NCI-H187 treated with DMSO at 0.1 percent for 48 hours (cell line): ENCODE measurements around the gene BSDC1.

ENCODE experiments used
- DNase-seq: peaks from one replicate; lab custom pipeline; 2025; lab: John Stamatoyannopoulos, UW

Gene BSDC1

DNA sequence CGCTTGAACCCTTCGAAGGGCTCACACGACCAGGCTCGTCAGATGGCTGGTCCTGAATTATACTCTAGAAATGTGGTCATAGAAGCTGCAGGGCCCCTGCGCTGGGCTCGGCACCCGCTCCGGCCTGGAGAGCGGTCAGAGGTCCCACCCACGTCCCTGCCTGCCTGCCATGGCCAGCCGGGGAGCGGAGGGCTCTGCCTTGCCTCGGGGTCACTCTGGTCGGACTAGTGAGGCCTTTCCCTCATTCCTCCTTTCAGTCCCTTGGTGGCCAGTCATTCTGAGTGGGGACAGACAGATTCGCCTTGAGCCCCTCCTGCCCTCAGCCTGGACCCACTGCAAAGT, 57.7 kb downstream of the BSDC1 start:
- no peak for DNase-seq

DNA sequence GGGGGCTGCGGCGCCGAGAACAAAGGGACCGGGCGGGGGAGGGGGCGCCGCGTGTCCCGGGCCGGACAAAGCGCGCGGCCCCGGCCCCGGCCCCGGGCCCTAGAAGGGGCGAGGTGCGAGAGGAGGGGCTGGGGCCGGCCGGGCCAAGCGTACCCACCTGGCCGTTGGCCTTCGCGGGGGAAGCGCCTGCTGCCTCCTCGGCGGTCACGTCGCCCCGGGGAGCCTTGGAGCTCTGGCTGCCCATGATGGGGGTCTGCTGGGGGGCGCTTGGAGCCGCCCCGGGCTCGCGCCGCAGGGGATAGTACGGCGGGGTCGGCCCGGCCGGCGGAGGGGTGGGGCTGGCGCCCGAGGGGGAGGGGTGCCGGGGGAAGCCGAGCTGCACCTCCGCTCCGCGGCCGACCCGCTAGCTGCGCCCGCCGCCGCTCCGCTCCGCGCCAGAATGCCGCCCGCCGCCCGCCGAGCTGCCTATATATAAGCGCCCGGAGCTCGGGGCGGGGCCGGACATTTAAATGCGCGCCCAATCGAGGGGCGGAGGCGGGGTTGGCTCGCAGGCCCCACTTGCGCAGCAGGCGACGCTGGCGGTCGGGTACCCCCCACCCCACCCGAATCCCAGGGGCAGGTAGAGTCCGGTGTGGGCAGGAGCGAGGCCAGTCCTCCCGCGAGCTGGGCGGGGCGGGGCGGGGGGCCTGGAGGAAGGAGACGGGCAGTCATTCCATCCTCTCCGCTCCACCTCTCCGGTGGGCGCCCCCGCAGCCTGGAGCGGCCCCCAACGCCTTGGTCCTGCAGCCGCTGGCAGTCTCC, 58.3 kb downstream of the BSDC1 start, which contains the start of gene MARCKSL1:
MARCKSL1 (minus strand) TSS at position 444 of the 801 bp plus-strand sequence; CDS start at position 244, 200 bp downstream.
- DNase-seq = peak; percentile 14

DNA sequence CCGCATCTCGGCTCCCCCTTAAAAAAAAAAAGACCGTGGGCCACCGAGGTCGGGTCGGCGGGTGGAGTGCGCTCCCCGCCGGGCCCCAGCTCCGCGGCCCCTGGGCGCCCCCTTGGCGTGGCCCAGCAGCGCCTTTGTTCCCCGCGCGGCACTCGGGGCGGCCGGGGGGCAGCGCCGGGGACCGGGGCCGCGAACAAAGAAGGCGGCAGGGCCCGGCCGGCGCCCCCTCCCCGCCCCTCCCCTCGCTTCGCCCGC, 58.8 kb downstream of the BSDC1 start:
- DNase-seq = no peak

DNA sequence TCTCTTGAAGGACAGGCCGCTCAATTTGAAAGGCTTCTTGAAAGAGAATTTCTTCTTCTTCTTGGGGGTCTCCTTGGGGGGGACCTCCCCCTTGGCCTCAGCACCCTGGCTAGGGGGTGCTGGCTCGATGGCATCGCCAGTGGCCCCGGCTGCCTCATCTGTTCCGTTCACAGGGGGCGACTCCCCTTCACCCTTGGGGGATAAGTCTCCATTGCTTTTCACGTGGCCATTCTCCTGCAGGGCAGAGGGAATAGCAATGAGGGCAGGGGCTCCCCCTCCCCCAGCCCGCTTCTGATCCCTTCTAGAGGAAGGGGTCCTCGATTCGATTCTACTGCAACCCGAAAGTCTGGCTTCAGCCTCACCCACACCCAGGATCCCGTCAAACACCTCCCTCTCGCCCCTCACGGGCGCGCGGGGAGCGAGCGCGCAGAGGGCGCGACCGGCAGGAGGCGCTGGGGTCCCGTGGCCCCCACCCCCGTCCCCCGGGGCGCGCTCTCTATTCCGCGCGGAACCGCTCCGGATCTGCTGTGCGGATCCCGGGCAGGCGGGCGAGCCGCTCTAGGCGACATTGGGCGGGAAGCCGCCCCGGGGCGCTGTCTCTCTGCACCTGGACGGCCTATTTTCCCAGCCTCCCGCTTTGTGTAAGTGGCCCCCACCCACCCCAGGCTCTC, 59.2 kb downstream of the BSDC1 start:
- no peak for DNase-seq

DNA sequence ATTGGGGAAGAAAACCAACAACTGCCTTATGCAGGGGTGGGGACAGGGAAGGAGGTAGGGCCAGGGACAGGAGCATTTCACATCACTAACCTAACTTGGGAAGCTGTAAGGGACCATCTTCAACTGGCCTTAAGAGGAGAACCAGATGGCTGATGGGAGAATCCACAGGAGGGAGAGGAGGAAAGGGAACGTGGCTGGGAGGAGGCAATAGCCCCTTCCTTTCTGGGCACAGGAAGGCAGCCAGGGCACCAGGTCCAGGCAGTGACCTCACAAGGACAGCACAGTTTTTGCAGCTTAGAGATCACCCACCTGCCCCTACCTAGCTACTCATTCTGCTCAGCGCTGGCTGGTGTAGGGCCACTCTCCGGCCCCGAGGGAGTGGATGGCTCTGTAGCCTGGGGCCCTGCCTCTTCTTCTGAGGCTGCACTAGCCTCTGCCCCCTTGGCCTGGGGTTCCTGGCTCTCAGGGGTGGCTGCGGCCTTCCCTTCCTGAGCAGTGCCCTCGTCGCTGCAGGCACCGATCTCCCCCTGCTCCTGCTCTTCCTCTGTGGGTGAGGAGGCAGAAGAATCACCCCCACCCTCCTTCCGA, 59.9 kb downstream of the BSDC1 start:
- no peak for DNase-seq

DNA sequence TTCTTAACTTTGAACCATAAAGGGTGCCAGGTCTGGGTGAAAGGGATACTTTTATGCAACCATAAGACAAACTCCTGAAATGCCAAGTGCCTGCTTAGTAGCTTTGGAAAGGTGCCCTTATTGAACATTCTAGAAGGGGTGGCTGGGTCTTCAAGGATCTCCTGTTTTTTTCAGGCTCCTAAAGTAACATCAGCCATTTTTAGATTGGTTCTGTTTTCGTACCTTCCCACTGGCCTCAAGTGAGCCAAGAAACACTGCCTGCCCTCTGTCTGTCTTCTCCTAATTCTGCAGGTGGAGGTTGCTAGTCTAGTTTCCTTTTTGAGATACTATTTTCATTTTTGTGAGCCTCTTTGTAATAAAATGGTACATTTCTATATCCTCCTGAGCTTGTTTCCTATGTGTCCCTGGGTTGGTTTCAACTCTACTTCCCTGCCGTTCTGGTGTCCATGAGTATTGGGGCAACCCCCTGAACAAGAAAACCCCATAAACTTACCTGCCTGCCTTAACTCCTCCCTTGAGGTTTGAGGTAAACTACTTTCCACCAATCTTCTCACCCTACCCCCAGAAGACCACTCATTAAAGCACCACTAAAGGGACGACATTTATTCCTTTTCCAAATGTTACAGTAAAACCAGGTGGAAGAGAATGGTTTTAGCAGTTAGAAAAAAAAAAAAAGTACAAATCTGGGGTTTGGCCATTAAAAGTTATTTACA, 60.8 kb downstream of the BSDC1 start:
- DNase-seq = no peak

DNA sequence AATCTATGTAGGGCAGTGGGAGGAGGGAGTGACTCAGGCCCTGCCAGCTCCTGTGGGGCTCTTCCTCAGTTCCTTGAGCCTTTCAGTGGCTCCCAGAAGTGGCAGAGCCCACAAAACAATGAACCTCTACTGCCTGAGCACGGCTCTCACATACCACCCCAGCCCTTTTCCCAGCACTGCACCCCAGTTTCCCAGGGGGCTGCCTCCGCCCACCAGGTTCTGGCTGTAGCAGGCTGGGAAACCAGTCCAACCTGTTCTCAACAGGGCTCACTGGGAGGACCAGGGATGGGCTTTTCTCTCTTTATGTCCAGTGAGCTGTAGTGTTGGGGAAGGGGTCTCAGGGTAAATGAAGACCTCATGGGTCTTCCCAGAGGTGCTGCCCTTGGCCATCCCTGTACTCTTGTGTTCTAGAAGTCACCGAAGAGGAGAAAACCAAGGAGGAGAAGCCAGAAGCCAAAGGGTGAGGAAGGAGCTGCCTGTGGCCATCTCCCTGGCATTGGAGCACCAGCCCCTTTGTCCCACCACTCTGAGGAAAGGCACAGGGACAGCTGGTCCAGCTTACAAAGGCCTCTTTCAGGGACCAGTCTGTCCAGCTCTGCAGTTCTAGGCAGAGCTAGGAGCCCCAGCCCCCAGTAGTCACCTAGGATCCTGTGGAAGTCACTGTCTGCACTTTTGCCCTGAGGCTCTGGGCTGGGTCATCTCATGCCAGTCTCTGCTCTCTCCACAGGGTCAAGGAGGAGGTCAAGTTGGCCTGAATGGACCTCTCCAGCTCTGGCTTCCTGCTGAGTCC, 61.8 kb downstream of the BSDC1 start:
- DNase-seq = no peak

DNA sequence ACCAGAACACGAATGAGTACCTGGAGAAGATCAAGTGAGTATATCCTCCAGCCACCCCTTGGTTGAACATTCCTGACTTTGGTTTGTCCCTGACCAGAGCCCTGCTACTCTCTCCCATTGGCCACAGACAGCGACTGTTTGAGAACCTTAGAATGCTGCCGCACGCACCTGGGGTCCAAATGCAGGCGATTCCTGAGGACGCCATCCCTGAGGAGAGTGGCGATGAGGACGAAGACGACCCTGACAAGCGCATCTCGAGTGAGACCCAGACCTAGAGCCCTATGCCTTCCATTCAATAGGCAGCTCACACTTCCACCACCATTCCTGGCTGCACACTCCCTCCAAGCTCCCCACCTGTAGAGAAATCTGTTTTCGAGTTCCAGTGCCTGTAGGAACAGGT, 62.7 kb downstream of the BSDC1 start:
- DNase-seq = no peak

DNA sequence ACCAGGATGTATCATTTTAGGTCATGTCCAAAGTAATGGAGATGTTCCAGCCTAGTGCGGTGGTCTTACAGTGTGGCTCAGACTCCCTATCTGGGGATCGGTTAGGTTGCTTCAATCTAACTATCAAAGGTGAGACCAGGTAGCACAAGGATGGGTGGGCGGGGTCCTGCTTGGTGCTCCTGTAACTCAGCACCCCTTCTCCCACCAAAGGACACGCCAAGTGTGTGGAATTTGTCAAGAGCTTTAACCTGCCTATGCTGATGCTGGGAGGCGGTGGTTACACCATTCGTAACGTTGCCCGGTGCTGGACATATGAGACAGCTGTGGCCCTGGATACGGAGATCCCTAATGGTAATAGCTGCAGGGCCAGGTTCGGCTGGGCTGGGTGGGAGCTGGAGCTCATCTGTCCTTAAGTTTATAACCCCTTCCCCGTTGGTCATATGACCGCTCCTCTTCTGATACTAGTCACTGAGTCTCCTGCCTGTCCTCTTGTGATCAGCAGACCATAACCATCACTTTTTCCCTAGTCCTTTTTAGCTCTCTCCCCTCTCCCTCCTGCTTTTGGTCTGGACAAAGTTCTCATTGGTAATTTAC, 63.6 kb downstream of the BSDC1 start:
- DNase-seq = no peak

DNA sequence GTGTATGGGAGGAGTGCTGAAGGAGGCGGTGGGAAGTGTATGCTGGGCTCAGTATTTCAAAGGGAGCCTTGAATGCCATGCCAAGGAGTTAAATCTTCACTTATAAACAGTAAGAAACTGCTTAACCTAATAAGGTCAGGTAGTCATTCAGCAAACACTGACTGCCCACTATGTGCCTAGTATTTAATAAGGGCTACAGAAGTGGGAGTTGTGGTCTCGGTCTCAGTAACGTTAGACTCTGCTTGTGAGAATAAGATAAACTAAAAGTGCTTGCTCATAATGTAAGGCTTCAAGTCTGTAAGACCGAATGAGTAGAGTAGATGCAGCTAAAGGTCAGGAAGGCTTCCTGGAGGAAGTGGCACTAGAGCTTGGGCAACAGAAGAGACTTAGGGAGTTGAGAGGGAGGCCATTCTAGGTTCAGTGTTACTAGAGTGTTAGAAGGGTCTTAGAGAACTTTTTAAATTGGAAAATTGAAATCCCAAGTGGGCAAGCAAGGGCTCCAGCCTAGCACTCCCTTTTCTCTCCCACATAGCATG, 64.2 kb downstream of the BSDC1 start:
- DNase-seq = no peak

DNA sequence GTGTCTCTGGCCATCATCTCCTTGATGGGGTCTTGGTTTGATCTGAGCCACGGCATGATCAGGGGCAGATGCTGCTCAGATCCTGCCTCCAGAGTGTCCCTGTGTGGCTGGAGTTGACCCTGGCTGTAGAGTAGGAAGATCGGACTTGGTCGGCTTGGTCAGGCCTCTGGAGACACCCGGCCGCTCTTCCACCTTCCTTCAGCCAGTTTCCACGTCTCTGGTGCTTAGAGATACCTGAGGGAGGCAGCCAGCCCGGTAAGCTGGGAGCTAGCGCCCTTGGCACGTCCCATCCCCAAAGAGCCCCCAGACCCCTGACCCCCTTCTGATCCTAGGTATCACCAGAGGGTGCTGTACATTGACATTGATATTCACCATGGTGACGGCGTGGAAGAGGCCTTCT, 67.0 kb downstream of the BSDC1 start:
- no peak for DNase-seq

DNA sequence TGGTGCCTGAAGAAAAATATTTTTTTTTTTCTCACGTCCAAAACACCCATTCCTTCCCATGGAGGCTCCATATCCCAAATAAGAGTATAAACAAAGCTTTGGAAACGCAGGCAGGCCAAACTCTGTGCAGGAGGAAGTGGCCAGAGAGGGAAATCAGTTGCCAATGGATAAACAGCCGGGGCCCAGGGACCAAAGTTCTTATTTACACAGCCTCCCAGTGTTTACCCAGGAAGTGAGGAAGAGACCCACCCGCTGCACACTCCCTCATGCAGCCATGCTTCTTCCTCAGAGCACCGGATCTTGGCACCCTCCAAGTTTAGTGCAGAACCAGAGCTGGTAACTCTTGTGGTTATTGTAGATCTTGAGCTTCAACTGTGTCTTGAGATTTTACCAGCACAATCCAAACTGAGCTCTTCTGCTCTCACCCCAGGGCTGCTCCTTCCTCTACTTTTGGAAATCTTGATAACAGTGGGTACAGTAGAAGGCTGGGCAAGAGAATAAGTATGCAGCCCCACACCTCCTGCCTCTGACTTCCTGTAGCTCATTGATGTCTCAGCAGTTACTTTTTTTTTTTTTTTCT, 72.4 kb downstream of the BSDC1 start:
- DNase-seq = no peak

DNA sequence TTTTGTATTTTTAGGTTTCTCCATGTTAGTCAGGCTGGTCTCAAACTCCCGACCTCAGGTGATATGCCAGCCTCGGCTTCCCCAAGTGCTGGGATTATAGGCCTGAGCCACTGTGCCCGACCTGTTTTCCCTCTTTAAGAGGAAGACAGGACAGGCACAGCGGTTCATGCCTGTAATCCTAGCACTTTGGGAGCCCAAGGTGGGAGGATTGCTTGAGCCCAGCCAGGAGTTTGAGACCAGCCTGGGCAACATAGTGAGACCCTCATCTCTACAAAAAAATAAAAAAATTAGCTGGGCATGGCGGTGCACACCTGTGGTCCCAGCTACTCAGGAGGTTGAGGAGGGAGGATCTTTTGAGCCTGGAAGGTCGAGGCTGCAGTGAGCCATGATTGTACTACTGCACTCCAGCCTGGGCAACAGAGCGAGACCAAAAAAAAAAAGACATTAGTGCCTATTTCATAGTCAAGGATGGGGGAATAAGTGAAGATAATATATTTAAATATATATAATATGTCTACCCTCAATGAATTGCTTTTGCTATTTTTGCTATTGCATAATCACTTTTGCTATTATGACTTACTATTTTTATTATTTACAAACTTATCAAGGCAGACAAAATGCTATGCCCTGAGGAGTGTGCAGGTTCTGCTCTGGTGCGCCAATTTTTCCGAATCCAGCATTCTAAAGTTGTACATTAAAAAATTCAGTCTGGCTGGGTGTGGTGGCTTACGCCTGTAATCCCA, 75.9 kb downstream of the BSDC1 start:
- DNase-seq = no peak

DNA sequence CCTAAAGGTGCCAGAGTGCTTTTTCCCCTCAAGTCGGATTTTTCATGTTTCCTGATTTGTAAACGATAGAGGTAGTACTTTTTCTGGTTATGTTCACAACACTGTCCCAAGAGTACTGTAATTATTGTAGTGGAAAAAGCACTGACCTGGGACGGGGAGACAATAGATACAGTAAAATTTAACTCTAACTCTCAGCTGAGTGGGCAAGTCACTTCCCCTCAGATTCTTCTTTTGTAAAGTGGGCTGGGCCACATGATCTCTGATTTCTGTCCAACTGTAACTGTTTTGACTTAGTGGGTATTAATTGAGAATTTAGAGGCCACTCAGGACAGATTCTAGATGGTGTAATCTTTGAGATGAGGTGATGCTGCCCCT, 77.4 kb downstream of the BSDC1 start:
- DNase-seq = no peak
